Measurements from ENCODE around the gene LYRM4. TPM values are rescaled to one million over a fixed set of nuclear protein-coding genes. Genes with fewer than 3 reads are reported as not detected.

Gene LYRM4
- polyA plus RNA-seq, 2 of the 4 experiments (the other 2 are of a cell fraction) = 25.6 to 43.3 TPM

GRCh38 chr6:5096482-5096881 lies 164.3 kb downstream of the LYRM4 start (continued):
- TF ChIP-seq HEYL (CRISPR knock-in tag; IDR thresholded peaks at IDR 0.05) = no peak
- TF ChIP-seq PBX3 (IDR thresholded peaks at IDR 0.05) = no peak
- TF ChIP-seq USF2 (IDR thresholded peaks at IDR 0.05) = no peak

GRCh38 chr6:5095236-5095635 lies 165.5 kb downstream of the LYRM4 start:
- H3K27ac ChIP-seq = no peak overlapping the region
- no peak overlapping the region for H3K4me2 ChIP-seq
- POLR2A ChIA-PET = no interaction called here
- 0 out of 3 replicates have a peak, but pooled peaks cover 5% of the 10 kb centered on the region for H3K4me1 ChIP-seq
- CTCF ChIA-PET = no interaction called here
- DNase-seq (ENCODE audit: low read depth in 1 of 2, low spot score in 1 of 2) = no peak
- no peak for TF ChIP-seq ZFP36 (IDR thresholded peaks at IDR 0.05; ENCODE audit: borderline replicate concordance, partially characterized antibody)
- no peak for FAIRE-seq
- H3K4me3 ChIP-seq = no peak overlapping the region
- H3K9me3 ChIP-seq = no peaks in the 10 kb centered on the region
- ATAC-seq = no peak
- 61% methylated on average over 3 of the region's 3 CpGs for WGBS (ENCODE audit: missing lambda C conversion rate)

GRCh38 chr6:5094327-5094726 lies 166.4 kb downstream of the LYRM4 start:
- CTCF ChIA-PET = no interaction called here
- Histone ChIP-seq H3K4me1 (0 out of 3 replicates have a peak, but pooled peaks cover 5% of the 10 kb centered on the region), H3K9me3 (no peaks in the 10 kb centered on the region), H3K27ac (no peak overlapping the region), H3K4me3 (no peak overlapping the region), H3K4me2 (no peak overlapping the region)
- ATAC-seq = no peak
- DNase-seq (ENCODE audit: low read depth in 1 of 2, low spot score in 1 of 2) = no peak
- 53% methylated on average over 3 of the region's 3 CpGs for WGBS (ENCODE audit: missing lambda C conversion rate)
- POLR2A ChIA-PET = no interaction called here
- FAIRE-seq = no peak
- TF ChIP-seq RCOR1 (IDR thresholded peaks at IDR 0.05; ENCODE audit: low read depth, low read length) = no peak
- TF ChIP-seq RAD21 (conservative IDR thresholded peaks at IDR 0.05 in 1 of 2, IDR thresholded peaks at IDR 0.05 in 1 of 2) = no peak
- no peak for TF ChIP-seq FOSB (CRISPR knock-in tag; IDR thresholded peaks at IDR 0.05)
- no peak for TF ChIP-seq HOXA7 (CRISPR knock-in tag; IDR thresholded peaks at IDR 0.05)
- TF ChIP-seq ZNF302 (CRISPR knock-in tag; IDR thresholded peaks at IDR 0.05) = no peak

GRCh38 chr6:5093231-5094015 lies 167.3 kb downstream of the LYRM4 start:
- CTCF ChIA-PET = no interaction called here
- no peaks in the 10 kb centered on the region for H3K9me3 ChIP-seq
- no peak for TF ChIP-seq FOSB (CRISPR knock-in tag; IDR thresholded peaks at IDR 0.05)
- no peak for TF ChIP-seq CHD2 (IDR thresholded peaks at IDR 0.05; ENCODE audit: low read length, partially characterized antibody)
- no peak for TF ChIP-seq GATA3 (IDR thresholded peaks at IDR 0.05; ENCODE audit: borderline replicate concordance)
- no peak for TF ChIP-seq HOXA7 (CRISPR knock-in tag; IDR thresholded peaks at IDR 0.05)
- TF ChIP-seq POLR2A (IDR thresholded peaks at IDR 0.05; ENCODE audit: low read length) = no peak
- no peak for TF ChIP-seq SREBF2 (IDR thresholded peaks at IDR 0.05)
- no peak for TF ChIP-seq ZFP36 (IDR thresholded peaks at IDR 0.05; ENCODE audit: borderline replicate concordance, partially characterized antibody)
- TF ChIP-seq MAX (IDR thresholded peaks at IDR 0.05) = no peak
- TF ChIP-seq ZC3H11A (IDR thresholded peaks at IDR 0.05) = no peak
- TF ChIP-seq PBX3 (IDR thresholded peaks at IDR 0.05) = no peak
- TF ChIP-seq HEYL (CRISPR knock-in tag; IDR thresholded peaks at IDR 0.05) = no peak
- no peak for TF ChIP-seq ELK1 (IDR thresholded peaks at IDR 0.05; ENCODE audit: low read depth, low read length)
- no peak for TF ChIP-seq HDAC2 (IDR thresholded peaks at IDR 0.05)
- TF ChIP-seq TFCP2L1 (CRISPR knock-in tag; IDR thresholded peaks at IDR 0.05) = no peak
- no peak for TF ChIP-seq FOSL2 (IDR thresholded peaks at IDR 0.05)
- TF ChIP-seq FOSL2 (CRISPR knock-in tag; IDR thresholded peaks at IDR 0.05) = no peak
- FAIRE-seq (no peak), DNase-seq (ENCODE audit: low read depth in 1 of 2, low spot score in 1 of 2) (no peak), ATAC-seq (no peak)
- H3K4me2 ChIP-seq = no peak overlapping the region
- WGBS (ENCODE audit: missing lambda C conversion rate) = 80% methylated on average over 5 of the region's 7 CpGs
- H3K4me3 ChIP-seq = no peak overlapping the region
- POLR2A ChIA-PET = no interaction called here
- 0 out of 3 replicates have a peak, but pooled peaks cover 5% of the 10 kb centered on the region for H3K4me1 ChIP-seq
- H3K27ac ChIP-seq = no peak overlapping the region

Measured in A549 (cell line).